Psoas muscle (tissue), 8 donors: ENCODE results near the gene HMGCL. TPM values are rescaled to one million over a fixed set of nuclear protein-coding genes. Genes with fewer than 3 reads are reported as not detected.
A peak's percentile ranks its signal among the peaks of the same experiment; 100 is the strongest.

Experiments used
- ATAC-seq, 4 donors: fragments of 200-7000 bp; cut with Tn5 transposase; one replicate each; pipeline ENCODE4 v1.9.1; 2020; ENCODE audit warnings: moderate library complexity in 3 of 4, mild to moderate bottlenecking in 2 of 4
- DNase-seq, 2 donors: peaks; one replicate each; pipeline ENCODE4 v3.0.0-alpha.2; 2020
- H3K27ac ChIP-seq: fragments of 200-600 bp; one replicate; pipeline ENCODE4 v1.8.0; 2022
- H3K27me3 ChIP-seq, 3 donors: fragments of 200-600 bp in 1 of 3; one replicate each; pipeline versions ENCODE4 v1.6.1 to v1.8.0; 2013 to 2022; ENCODE audit warnings: low read length in 2 of 3, mild to moderate bottlenecking in 2 of 3, moderate library complexity in 1 of 3; ENCODE audit not compliant: insufficient read depth in 3 of 3
- H3K36me3 ChIP-seq, 2 donors: fragments of 200-600 bp in 1 of 2; one replicate each; pipeline versions ENCODE4 v1.6.1 to v1.8.0; 2013 to 2022; ENCODE audit warnings: low read depth in 1 of 2, mild to moderate bottlenecking in 1 of 2, moderate library complexity in 1 of 2; ENCODE audit not compliant: insufficient read depth in 1 of 2
- H3K4me1 ChIP-seq: fragments of 200-600 bp; one replicate; pipeline ENCODE4 v1.8.0; 2022
- H3K4me3 ChIP-seq: fragments of 200-600 bp; one replicate; pipeline ENCODE4 v1.8.0; 2022; ENCODE audit warnings: mild to moderate bottlenecking
- H3K9me3 ChIP-seq: fragments of 200-600 bp; one replicate; pipeline ENCODE4 v1.8.0; 2022
- WGBS, 3 donors: extraction: QIAGEN DNeasy Blood & Tissue Kit; methylation state at CpG; one replicate each; pipeline versions ENCODE4 v1.1.6 to v1.1.7; 2013; 5-methylcytosine and 5-hydroxymethylcytosine counted together
- intact Hi-C, 2 donors: fragments of 100-400 bp; cut with DNase I; formaldehyde crosslinking; loops; one replicate each; pipeline versions ENCODE4 v1.11.0 to v1.14.2; 2022
- polyA plus RNA-seq, 3 donors: library from polyadenylated mRNA; stranded (reverse); fragments of 200-250 nt; gene quantifications; one replicate each; pipeline ENCODE4 v1.2.3, GENCODE V29; 2013
- total RNA-seq, 4 donors: library from RNA; stranded (reverse); fragmentation: NEBNext Ultra II Directional in 2 of 4; extraction: Animal tissue kit (Norgen Biotek cat#: 25700) in 2 of 4; gene quantifications; one replicate each; pipeline versions ENCODE4 v1.2.1 to v1.2.4, GENCODE V29; 2021 to 2023
- TF ChIP-seq, protein P1 (sequence below): fragments of 200-600 bp; IDR thresholded peaks from one replicate; pipeline ENCODE4 v1.8.0; 2022; ENCODE audit warnings: antibody characterized with exemption
- donor health status: healthy with polysubstance abuse.
- donor health status: DM: no; HTN: no; CAD: no; lungs with moderate emphysema.
- donor health status: Bipolar disorder and iron deficiency.
- donor health status: healthy.
- donor health status: DM: yes; HTN: yes; CAD: no.
- donor health status: DM: no; HTN: no; CAD: no.
- donor health status: DM: no; HTN: no; CAD: no.
- donor health status: DM: yes; HTN: yes; CAD: no.

Gene HMGCL
- total and polyA plus RNA-seq, 7 donors = 19.6 to 55.4 (median 33.5) TPM

DNA sequence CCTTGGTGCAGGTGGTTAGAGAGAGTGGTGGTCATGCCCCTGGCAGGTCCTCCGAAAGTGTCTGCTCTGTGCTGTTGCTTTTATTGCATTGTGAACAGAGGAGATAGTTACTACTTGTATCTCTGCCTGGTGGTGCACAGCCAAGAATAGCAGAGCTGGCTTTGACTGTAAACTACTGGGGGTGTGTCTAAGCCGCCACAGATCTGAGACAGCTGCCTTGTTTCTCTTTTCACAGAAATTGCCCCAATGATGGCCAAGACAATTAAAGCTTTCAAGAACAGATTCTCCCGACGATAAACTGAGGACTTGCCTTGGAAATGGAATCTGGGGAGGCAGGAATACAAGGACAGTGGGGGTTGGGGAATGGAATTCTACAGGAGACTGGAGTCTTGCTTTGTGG is 66.0 kb downstream of the HMGCL start:
- H3K4me1 ChIP-seq = peaks cover 46% of the 10 kb centered on the region
- H3K36me3 ChIP-seq = peaks cover 14 to 85% of the 10 kb centered on the region in 2 donors
- peak in 2 of 4 donors; percentile 47 to 57 for ATAC-seq
- no peaks in the 10 kb centered on the region for H3K27me3 ChIP-seq
- no peak overlapping the region for H3K4me3 ChIP-seq
- WGBS, 3 donors = 23 to 42% (median 29%) methylated on average over 4 of the region's 4 CpGs
- intact Hi-C loops = no loop called here
- TF ChIP-seq, protein P1, sequence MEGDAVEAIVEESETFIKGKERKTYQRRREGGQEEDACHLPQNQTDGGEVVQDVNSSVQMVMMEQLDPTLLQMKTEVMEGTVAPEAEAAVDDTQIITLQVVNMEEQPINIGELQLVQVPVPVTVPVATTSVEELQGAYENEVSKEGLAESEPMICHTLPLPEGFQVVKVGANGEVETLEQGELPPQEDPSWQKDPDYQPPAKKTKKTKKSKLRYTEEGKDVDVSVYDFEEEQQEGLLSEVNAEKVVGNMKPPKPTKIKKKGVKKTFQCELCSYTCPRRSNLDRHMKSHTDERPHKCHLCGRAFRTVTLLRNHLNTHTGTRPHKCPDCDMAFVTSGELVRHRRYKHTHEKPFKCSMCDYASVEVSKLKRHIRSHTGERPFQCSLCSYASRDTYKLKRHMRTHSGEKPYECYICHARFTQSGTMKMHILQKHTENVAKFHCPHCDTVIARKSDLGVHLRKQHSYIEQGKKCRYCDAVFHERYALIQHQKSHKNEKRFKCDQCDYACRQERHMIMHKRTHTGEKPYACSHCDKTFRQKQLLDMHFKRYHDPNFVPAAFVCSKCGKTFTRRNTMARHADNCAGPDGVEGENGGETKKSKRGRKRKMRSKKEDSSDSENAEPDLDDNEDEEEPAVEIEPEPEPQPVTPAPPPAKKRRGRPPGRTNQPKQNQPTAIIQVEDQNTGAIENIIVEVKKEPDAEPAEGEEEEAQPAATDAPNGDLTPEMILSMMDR = no peak
- peak overlapping the region; percentile 19 for H3K27ac ChIP-seq
- no peak for DNase-seq
- no peaks in the 10 kb centered on the region for H3K9me3 ChIP-seq

GRCh38 chr1:23757812-23758211 is 67.4 kb downstream of the HMGCL start:
- ATAC-seq = peak in 3 of 4 donors; percentile 21 to 56 (median 27)
- H3K9me3 ChIP-seq = no peaks in the 10 kb centered on the region
- intact Hi-C loops = no loop called here
- 33 to 47% (median 43%) methylated on average over 1 of the region's 1 CpG for WGBS, 3 donors
- no peaks in the 10 kb centered on the region for H3K27me3 ChIP-seq
- peak in 1 of 2 donors; percentile 63 for DNase-seq
- TF ChIP-seq, protein P1 = no peak
- H3K27ac ChIP-seq = peak overlapping the region; percentile 10
- no peak overlapping the region for H3K4me3 ChIP-seq
- H3K4me1 ChIP-seq = peaks cover 34% of the 10 kb centered on the region
- peaks cover 20 to 95% of the 10 kb centered on the region in 2 donors for H3K36me3 ChIP-seq

- Histone ChIP-seq H3K4me3 (no peak overlapping the region), H3K27ac (no peak overlapping the region), H3K4me1 (peaks cover 26% of the 10 kb centered on the region), H3K27me3 (no peaks in the 10 kb centered on the region), H3K36me3 (peaks cover 20 to 99% of the 10 kb centered on the region in 2 donors), H3K9me3 (no peaks in the 10 kb centered on the region)
- 74 to 93% (median 78%) methylated on average over 3 of the region's 3 CpGs for WGBS, 3 donors
- TF ChIP-seq, protein P1 = no peak
- ATAC-seq (peak in 2 of 4 donors; percentile 48 to 50), DNase-seq (no peak)
- intact Hi-C loops = no loop called here
Observed at GRCh38 chr1:23756676-23757075, 68.6 kb downstream of the HMGCL start.

GRCh38 chr1:23752909-23753308 is 72.3 kb downstream of the HMGCL start:
- DNase-seq (no peak), ATAC-seq (no peak)
- Histone ChIP-seq H3K9me3 (no peaks in the 10 kb centered on the region), H3K4me1 (peaks cover 11% of the 10 kb centered on the region), H3K27me3 (no peaks in the 10 kb centered on the region), H3K36me3 (peaks cover 13 to 92% of the 10 kb centered on the region in 2 donors), H3K27ac (no peak overlapping the region), H3K4me3 (no peak overlapping the region)
- intact Hi-C loops = no loop called here
- TF ChIP-seq, protein P1 = no peak
- WGBS, 3 donors = 88 to 100% (median 94%) methylated on average over 1 of the region's 1 CpG

Other genes with a start within 250 kb of the HMGCL start
- gene RPL11, start 133.6 kb downstream of the HMGCL start, total RNA-seq = 100 to 1,000 TPM; 486 to 688 (median 592) TPM
- 1,000 to 10,000 TPM in 2 of 3 donors, 100 to 1,000 TPM in 1; 842 to 1,926 (median 1,102) TPM for gene RPL11, start 133.6 kb downstream of the HMGCL start, polyA plus RNA-seq
- 10 to 100 TPM; 41.4 to 68.9 (median 52.3) TPM for gene ELOA, start 82.0 kb downstream of the HMGCL start, total RNA-seq
- gene ELOA, start 82.0 kb downstream of the HMGCL start, polyA plus RNA-seq = 10 to 100 TPM; 19.8 to 53.1 (median 36.2) TPM
- gene PITHD1, start 47.0 kb downstream of the HMGCL start, total RNA-seq = 10 to 100 TPM; 53.4 to 72.1 (median 63.4) TPM
- 100 to 1,000 TPM in 2 of 3 donors, 10 to 100 TPM in 1; 45.2 to 162 (median 116) TPM for gene PITHD1, start 47.0 kb downstream of the HMGCL start, polyA plus RNA-seq
- gene LYPLA2, start 34.3 kb downstream of the HMGCL start, total RNA-seq = 10 to 100 TPM; 24.0 to 35.2 (median 28.6) TPM
- 10 to 100 TPM; 37.0 to 97.6 (median 43.3) TPM for gene LYPLA2, start 34.3 kb downstream of the HMGCL start, polyA plus RNA-seq
- gene GALE, start 24.7 kb downstream of the HMGCL start, total RNA-seq = 1 to 10 TPM; 6.4 to 7.7 (median 6.9) TPM
- 10 to 100 TPM in 2 of 3 donors, 1 to 10 TPM in 1; 8.5 to 69.9 (median 11.2) TPM for gene GALE, start 24.7 kb downstream of the HMGCL start, polyA plus RNA-seq
- gene FUCA1, start 42.9 kb upstream of the HMGCL start, total RNA-seq = 10 to 100 TPM in 1 of 4 donors, 1 to 10 TPM in 3; 8.2 to 12.5 (median 8.8) TPM
- gene FUCA1, start 42.9 kb upstream of the HMGCL start, polyA plus RNA-seq = 10 to 100 TPM in 1 of 3 donors, 1 to 10 TPM in 2; 5.9 to 17.3 (median 9.2) TPM
- gene CNR2, start 87.9 kb upstream of the HMGCL start, total RNA-seq = under 1 TPM in 1 of 4 donors, not detected in 3; 0.08 TPM
- gene CNR2, start 87.9 kb upstream of the HMGCL start, polyA plus RNA-seq = under 1 TPM in 2 of 3 donors, not detected in 1; 0.01 to 0.13 TPM
- 10 to 100 TPM; 56.7 to 63.1 (median 60.0) TPM for gene PNRC2, start 134.4 kb upstream of the HMGCL start, total RNA-seq
- 100 to 1,000 TPM in 1 of 3 donors, 10 to 100 TPM in 2; 39.5 to 179 (median 74.0) TPM for gene PNRC2, start 134.4 kb upstream of the HMGCL start, polyA plus RNA-seq
- gene SRSF10, start 154.9 kb upstream of the HMGCL start, total RNA-seq = 10 to 100 TPM; 29.5 to 54.0 (median 46.7) TPM
- 10 to 100 TPM; 28.8 to 56.6 (median 42.0) TPM for gene SRSF10, start 154.9 kb upstream of the HMGCL start, polyA plus RNA-seq